ENCODE results near the gene STK11.

Gene STK11

GRCh38 chr19:1257475-1258162, 52.0 kb downstream of the STK11 start:
- Histone ChIP-seq H3K27ac (replicated peaks) (peak overlapping the region; percentile 82), H3K27me3 (ENCODE audit: insufficient read depth, poor library complexity, severe bottlenecking) (no peaks in the 10 kb centered on the region), H3K4me3 (replicated peaks; ENCODE audit: insufficient read depth, low read length) (no peak overlapping the region)
- no peak for DNase-seq (ENCODE audit: low read depth in 1 of 2, low spot score in 1 of 2)
- no peak for TF ChIP-seq GABPA (IDR thresholded peaks at IDR 0.05; ENCODE audit: low read depth)
- no peak for TF ChIP-seq CTCF (IDR thresholded peaks at IDR 0.05; ENCODE audit: insufficient read depth, low read length)
- TF ChIP-seq POLR2AphosphoS5 (IDR thresholded peaks at IDR 0.05; ENCODE audit: low read depth), result peak; percentile 37; the same call in 1 of the 2 replicates
- TF ChIP-seq REST (IDR thresholded peaks at IDR 0.05; ENCODE audit: insufficient replicate concordance, low read depth), result no peak
- TF ChIP-seq SPI1 (IDR thresholded peaks at IDR 0.05; ENCODE audit: borderline replicate concordance, low read depth), result no peak

GRCh38 chr19:1258163-1258492, 52.5 kb downstream of the STK11 start:
- DNase-seq (ENCODE audit: low read depth in 1 of 2, low spot score in 1 of 2), result no peak
- no peak for TF ChIP-seq POLR2AphosphoS5 (IDR thresholded peaks at IDR 0.05; ENCODE audit: low read depth)
- TF ChIP-seq CTCF (IDR thresholded peaks at IDR 0.05; ENCODE audit: insufficient read depth, low read length), result no peak
- TF ChIP-seq GABPA (IDR thresholded peaks at IDR 0.05; ENCODE audit: low read depth), result no peak
- TF ChIP-seq SPI1 (IDR thresholded peaks at IDR 0.05; ENCODE audit: borderline replicate concordance, low read depth), result no peak
- TF ChIP-seq REST (IDR thresholded peaks at IDR 0.05; ENCODE audit: insufficient replicate concordance, low read depth), result no peak
- peak overlapping the region; percentile 82 for H3K27ac ChIP-seq (replicated peaks)
- H3K4me3 ChIP-seq (replicated peaks; ENCODE audit: insufficient read depth, low read length), result no peak overlapping the region
- no peaks in the 10 kb centered on the region for H3K27me3 ChIP-seq (ENCODE audit: insufficient read depth, poor library complexity, severe bottlenecking)

GRCh38 chr19:1258707-1259205, 53.2 kb downstream of the STK11 start:
- Histone ChIP-seq H3K4me3 (replicated peaks; ENCODE audit: insufficient read depth, low read length) (peak overlapping the region; percentile 16; the same call in 1 of the 2 replicates), H3K27ac (replicated peaks) (peak overlapping the region; percentile 82), H3K27me3 (ENCODE audit: insufficient read depth, poor library complexity, severe bottlenecking) (no peaks in the 10 kb centered on the region)
- DNase-seq (ENCODE audit: low read depth in 1 of 2, low spot score in 1 of 2), result no peak
- no peak for TF ChIP-seq CTCF (IDR thresholded peaks at IDR 0.05; ENCODE audit: insufficient read depth, low read length)
- no peak for TF ChIP-seq REST (IDR thresholded peaks at IDR 0.05; ENCODE audit: insufficient replicate concordance, low read depth)
- TF ChIP-seq GABPA (IDR thresholded peaks at IDR 0.05; ENCODE audit: low read depth), result no peak
- no peak for TF ChIP-seq SPI1 (IDR thresholded peaks at IDR 0.05; ENCODE audit: borderline replicate concordance, low read depth)

All from HL-60 (cell line).